BLaER1 treated with 17β-estradiol and CSF1 and Interleukin-3, amounts not matched to agents 10 nM and 100 nM (cell line): ENCODE data around the gene CXCL5.

ENCODE experiments used
- H3K27ac ChIP-seq, 11 experiments: shearing (Covaris generic); formaldehyde crosslinking; 2 replicates each; pipeline ENCODE4 v1.8.1; 2022
- H3K27me3 ChIP-seq, 11 experiments: shearing (Covaris generic); formaldehyde crosslinking; 2 replicates each; pipeline ENCODE4 v1.8.1; 2022
- H3K36me3 ChIP-seq, 11 experiments: shearing (Covaris generic); formaldehyde crosslinking; 2 replicates each; pipeline ENCODE4 v1.8.1; 2022
- H3K4me1 ChIP-seq, 10 experiments: shearing (Covaris generic); formaldehyde crosslinking; 2 replicates each; pipeline ENCODE4 v1.8.1; 2022
- H3K4me2 ChIP-seq, 11 experiments: shearing (Covaris generic); formaldehyde crosslinking; 2 replicates each; pipeline ENCODE4 v1.8.1; 2022
- H3K4me3 ChIP-seq, 10 experiments: shearing (Covaris generic); formaldehyde crosslinking; 2 replicates each; pipeline ENCODE4 v1.8.1; 2022
- H3K9ac ChIP-seq, 11 experiments: shearing (Covaris generic); formaldehyde crosslinking; 2 replicates each; pipeline ENCODE4 v1.8.1; 2022
- H3K9me3 ChIP-seq, 11 experiments: shearing (Covaris generic); formaldehyde crosslinking; replicated peaks in 1 of 11; 2 replicates each; pipeline ENCODE4 v1.8.1; 2022
- H4K20me1 ChIP-seq, 11 experiments: shearing (Covaris generic); formaldehyde crosslinking; 2 replicates each; pipeline ENCODE4 v1.8.1; 2022
- Cebpa-rat ChIP-seq, 11 experiments: shearing (Covaris generic); IDR thresholded peaks; 2 replicates each; pipeline ENCODE4 v1.8.1; 2022

The CXCL5 gene

GRCh38 chr4:74023709-74024108 lies 25.2 kb upstream of the CXCL5 start:
- Histone ChIP-seq H3K27ac (no peak overlapping the region), H3K9ac (no peak overlapping the region), H3K4me1 (peaks cover 0 to 40% (median 0%) of the 10 kb centered on the region in 10 experiments; a peak in 8 of 20 replicates), H3K27me3 (no peaks in the 10 kb centered on the region), H3K36me3 (no peaks in the 10 kb centered on the region), H3K4me3 (no peak overlapping the region), H3K4me2 (no peak overlapping the region), H4K20me1 (no peaks in the 10 kb centered on the region), H3K9me3 (peaks cover 0 to 47% (median 8%) of the 10 kb centered on the region in 11 experiments; a peak in 14 of 22 replicates)
- no peak for TF ChIP-seq Cebpa-rat (IDR thresholded peaks at IDR 0.05)

- Histone ChIP-seq H3K4me3 (no peak overlapping the region), H3K27me3 (no peaks in the 10 kb centered on the region), H3K4me2 (peak overlapping the region in 3 of 11 experiments; percentile 11 to 25 (median 16); a peak in 4 of 22 replicates), H4K20me1 (no peaks in the 10 kb centered on the region), H3K27ac (peak overlapping the region in 3 of 11 experiments; percentile 51 to 82 (median 66); a peak in 7 of 22 replicates), H3K9ac (peak overlapping the region in 1 of 11 experiments; percentile 26; a peak in 1 of 22 replicates), H3K4me1 (peaks cover 0 to 61% (median 0%) of the 10 kb centered on the region in 10 experiments; a peak in 9 of 20 replicates), H3K36me3 (no peaks in the 10 kb centered on the region), H3K9me3 (peaks cover 0 to 29% (median 8%) of the 10 kb centered on the region in 11 experiments; a peak in 14 of 22 replicates)
- TF ChIP-seq Cebpa-rat (IDR thresholded peaks at IDR 0.05): no peak
Observed at GRCh38 chr4:74021601-74022000, 23.1 kb upstream of the CXCL5 start.

- no peak for TF ChIP-seq Cebpa-rat (IDR thresholded peaks at IDR 0.05)
- Histone ChIP-seq H3K4me1 (peaks cover 0 to 85% (median 6%) of the 10 kb centered on the region in 10 experiments; a peak in 10 of 20 replicates), H4K20me1 (no peaks in the 10 kb centered on the region), H3K9ac (peak overlapping the region in 4 of 11 experiments; percentile 46 to 79 (median 70); a peak in 7 of 22 replicates), H3K9me3 (peaks cover 0 to 11% (median 0%) of the 10 kb centered on the region in 11 experiments; a peak in 2 of 22 replicates), H3K4me2 (peak overlapping the region in 4 of 11 experiments; percentile 8 to 61 (median 38); a peak in 6 of 22 replicates), H3K27ac (peak overlapping the region in 5 of 11 experiments; percentile 12 to 96 (median 86); a peak in 9 of 22 replicates), H3K36me3 (no peaks in the 10 kb centered on the region), H3K27me3 (no peaks in the 10 kb centered on the region), H3K4me3 (no peak overlapping the region)
Observed at GRCh38 chr4:74018771-74019170, 20.3 kb upstream of the CXCL5 start.

- Histone ChIP-seq H3K9me3 (peaks cover 0 to 11% (median 0%) of the 10 kb centered on the region in 11 experiments; a peak in 2 of 22 replicates), H3K4me2 (peak overlapping the region in 4 of 11 experiments; percentile 8 to 61 (median 38); a peak in 7 of 22 replicates), H3K4me1 (peaks cover 0 to 91% (median 6%) of the 10 kb centered on the region in 10 experiments; a peak in 10 of 20 replicates), H3K36me3 (no peaks in the 10 kb centered on the region), H3K27ac (peak overlapping the region in 4 of 11 experiments; percentile 78 to 96 (median 90); a peak in 8 of 22 replicates), H3K9ac (peak overlapping the region in 3 of 11 experiments; percentile 64 to 79 (median 75); a peak in 7 of 22 replicates), H3K4me3 (no peak overlapping the region), H3K27me3 (no peaks in the 10 kb centered on the region), H4K20me1 (no peaks in the 10 kb centered on the region)
- no peak for TF ChIP-seq Cebpa-rat (IDR thresholded peaks at IDR 0.05)
Observed at GRCh38 chr4:74018116-74018515, 19.6 kb upstream of the CXCL5 start.

GRCh38 chr4:74016068-74016467 lies 17.6 kb upstream of the CXCL5 start:
- H3K9ac ChIP-seq: peak overlapping the region in 4 of 11 experiments; percentile 45 to 79 (median 60); a peak in 7 of 22 replicates
- no peak for TF ChIP-seq Cebpa-rat (IDR thresholded peaks at IDR 0.05)

GRCh38 chr4:74015126-74015780 lies 16.8 kb upstream of the CXCL5 start:
- Histone ChIP-seq H3K4me1 (peaks cover 0 to 81% (median 6%) of the 10 kb centered on the region in 10 experiments; a peak in 10 of 20 replicates), H4K20me1 (no peaks in the 10 kb centered on the region), H3K4me3 (no peak overlapping the region), H3K9me3 (peaks cover 0 to 8% (median 0%) of the 10 kb centered on the region in 11 experiments; a peak in 5 of 22 replicates), H3K36me3 (no peaks in the 10 kb centered on the region), H3K9ac (peak overlapping the region in 4 of 11 experiments; percentile 45 to 79 (median 60); a peak in 6 of 22 replicates), H3K4me2 (peak overlapping the region in 4 of 11 experiments; percentile 21 to 60 (median 46); a peak in 7 of 22 replicates), H3K27me3 (no peaks in the 10 kb centered on the region), H3K27ac (peak overlapping the region in 6 of 11 experiments; percentile 50 to 96 (median 82); a peak in 10 of 22 replicates)
- no peak for TF ChIP-seq Cebpa-rat (IDR thresholded peaks at IDR 0.05)

More at GRCh38 chr4:74016068-74016467, 17.6 kb upstream of the CXCL5 start:
- Histone ChIP-seq H3K4me1 (peaks cover 0 to 89% (median 6%) of the 10 kb centered on the region in 10 experiments; a peak in 10 of 20 replicates), H3K27ac (peak overlapping the region in 6 of 11 experiments; percentile 50 to 96 (median 82); a peak in 12 of 22 replicates), H3K9me3 (no peaks in the 10 kb centered on the region), H3K4me2 (peak overlapping the region in 4 of 11 experiments; percentile 21 to 60 (median 47); a peak in 6 of 22 replicates), H4K20me1 (no peaks in the 10 kb centered on the region), H3K27me3 (no peaks in the 10 kb centered on the region), H3K36me3 (no peaks in the 10 kb centered on the region), H3K4me3 (no peak overlapping the region)

GRCh38 chr4:74014332-74014731 lies 15.9 kb upstream of the CXCL5 start:
- no peak overlapping the region for H3K4me3 ChIP-seq
- H3K4me2 ChIP-seq: peak overlapping the region in 3 of 11 experiments; percentile 14 to 60 (median 54); a peak in 6 of 22 replicates
- no peaks in the 10 kb centered on the region for H3K36me3 ChIP-seq
- no peak overlapping the region for H3K9ac ChIP-seq
- peaks cover 0 to 72% (median 6%) of the 10 kb centered on the region in 10 experiments; a peak in 10 of 20 replicates for H3K4me1 ChIP-seq
- H3K9me3 ChIP-seq: peaks cover 0 to 13% (median 0%) of the 10 kb centered on the region in 11 experiments; a peak in 5 of 22 replicates
- peak overlapping the region in 4 of 11 experiments; percentile 35 to 96 (median 90); a peak in 6 of 22 replicates for H3K27ac ChIP-seq
- TF ChIP-seq Cebpa-rat (IDR thresholded peaks at IDR 0.05): no peak
- H3K27me3 ChIP-seq: no peaks in the 10 kb centered on the region
- no peaks in the 10 kb centered on the region for H4K20me1 ChIP-seq

- Histone ChIP-seq H3K27me3 (no peaks in the 10 kb centered on the region), H3K27ac (peak overlapping the region in 3 of 11 experiments; percentile 86 to 96 (median 94); a peak in 5 of 22 replicates), H3K9ac (no peak overlapping the region), H4K20me1 (no peaks in the 10 kb centered on the region), H3K4me1 (peaks cover 0 to 66% (median 6%) of the 10 kb centered on the region in 10 experiments; a peak in 9 of 20 replicates), H3K4me3 (no peak overlapping the region), H3K9me3 (peaks cover 0 to 13% (median 0%) of the 10 kb centered on the region in 11 experiments; a peak in 5 of 22 replicates), H3K4me2 (peak overlapping the region in 3 of 11 experiments; percentile 16 to 60 (median 54); a peak in 5 of 22 replicates), H3K36me3 (no peaks in the 10 kb centered on the region)
- no peak for TF ChIP-seq Cebpa-rat (IDR thresholded peaks at IDR 0.05)
Observed at GRCh38 chr4:74013264-74013663, 14.8 kb upstream of the CXCL5 start.
